H1 (cell line): ENCODE results near the gene KIF5A. TPM values are rescaled to one million over a fixed set of nuclear protein-coding genes. Genes with fewer than 3 reads are reported as not detected.

Experiments used
- CTCF ChIA-PET: fragments of 300-600 bp; sonication (Branson Sonifier 250); formaldehyde crosslinking; loops from one replicate; lab custom pipeline; 2021; ENCODE audit not compliant: partially characterized antibody; lab: Charles Lee
- POLR2A ChIA-PET: fragments of 300-600 bp; sonication (Branson Sonifier 250); formaldehyde crosslinking; loops from one replicate; lab custom pipeline; 2021; ENCODE audit warnings: inconsistent platforms; ENCODE audit not compliant: partially characterized antibody; lab: Charles Lee
- DNase-seq, 2 experiments: peaks; one replicate each; pipeline versions ENCODE4 v3.0.0 to v3.0.0-alpha.2; 2010 to 2022; ENCODE audit warnings: low spot score in 2 of 2, low read depth in 1 of 2, mixed read lengths in 1 of 2
- FAIRE-seq: peaks from 2 replicates; lab custom pipeline; 2011; peaks lifted over from hg19 to GRCh38; lab: Jason Lieb, UNC
- H2AFZ ChIP-seq: 2 replicates; pipeline ENCODE4 v1.8.1; 2012; ENCODE audit warnings: low read length, inconsistent platforms
- H2AK5ac ChIP-seq: 2 replicates; pipeline ENCODE4 v1.6.1; 2013; ENCODE audit warnings: low read depth, low read length
- H2BK120ac ChIP-seq: replicated peaks from 2 replicates; pipeline ENCODE3; 2013; ENCODE audit warnings: low read depth, low read length, inconsistent platforms
- H2BK12ac ChIP-seq: 2 replicates; pipeline ENCODE4 v1.6.1; 2013; ENCODE audit warnings: low read depth, low read length
- H2BK15ac ChIP-seq: 2 replicates; pipeline ENCODE4 v1.6.1; 2013; ENCODE audit warnings: low read length
- H2BK20ac ChIP-seq: 2 replicates; pipeline ENCODE4 v1.6.1; 2013; ENCODE audit warnings: low read length
- H2BK5ac ChIP-seq: 2 replicates; pipeline ENCODE4 v1.6.1; 2013; ENCODE audit warnings: low read depth, low read length
- H3K14ac ChIP-seq: 2 replicates; pipeline ENCODE4 v1.6.1; 2013; ENCODE audit warnings: inconsistent platforms; ENCODE audit not compliant: insufficient read length
- H3K18ac ChIP-seq: 2 replicates; pipeline ENCODE4 v1.6.1; 2013; ENCODE audit warnings: low read length; ENCODE audit errors: extremely low read depth
- H3K23ac ChIP-seq: 2 replicates; pipeline ENCODE4 v1.6.1; 2013; ENCODE audit warnings: inconsistent platforms; ENCODE audit not compliant: insufficient read length
- H3K23me2 ChIP-seq: 2 replicates; pipeline ENCODE4 v1.6.1; 2013; ENCODE audit warnings: low read depth, low read length
- H3K27ac ChIP-seq: 2 replicates; pipeline ENCODE4 v1.6.1; 2011; ENCODE audit warnings: low read depth, low read length, inconsistent platforms
- H3K27me3 ChIP-seq, 4 experiments: replicated peaks in 1 of 4; 1 replicate in 1 of 4; 2 replicates in 3 of 4; pipeline versions ENCODE4 v1.6.1 to v1.8.1; 2011 to 2013; ENCODE audit warnings: low read length in 3 of 4, mild to moderate bottlenecking in 3 of 4, inconsistent platforms in 2 of 4, mixed read lengths in 2 of 4, moderate library complexity in 1 of 4; ENCODE audit not compliant: control insufficient read depth in 3 of 4, insufficient read depth in 3 of 4; ENCODE audit errors: extremely low read depth in 1 of 4
- H3K36me3 ChIP-seq, 4 experiments: 2 replicates each; pipeline versions ENCODE4 v1.6.1 to v1.8.1; 2011 to 2013; ENCODE audit warnings: mild to moderate bottlenecking in 4 of 4, low read length in 3 of 4, moderate library complexity in 2 of 4, control low read depth in 1 of 4, inconsistent platforms in 1 of 4; ENCODE audit not compliant: insufficient read depth in 4 of 4, control insufficient read depth in 2 of 4
- H3K4ac ChIP-seq: replicated peaks from 2 replicates; pipeline ENCODE3; 2013; ENCODE audit warnings: low read length, low read depth, mixed read lengths, inconsistent platforms; ENCODE audit not compliant: insufficient read length
- H3K4me1 ChIP-seq, 4 experiments: replicated peaks in 1 of 4; 1 replicate in 1 of 4; 2 replicates in 3 of 4; pipeline versions ENCODE4 v1.6.1 to v1.8.1; 2011 to 2013; ENCODE audit warnings: low read length in 3 of 4, inconsistent platforms in 2 of 4, mixed read lengths in 1 of 4; ENCODE audit not compliant: insufficient read depth in 4 of 4, control insufficient read depth in 3 of 4
- H3K4me2 ChIP-seq, 2 experiments: 2 replicates each; pipeline versions ENCODE4 v1.6.1 to v1.8.1; 2011 to 2013; ENCODE audit warnings: low read depth in 2 of 2, low read length in 2 of 2, control low read depth in 1 of 2, inconsistent platforms in 1 of 2, mild to moderate bottlenecking in 1 of 2; ENCODE audit not compliant: insufficient read depth in 1 of 2
- H3K4me3 ChIP-seq, 4 experiments: fragments of 200-600, 300-600 bp in 1 of 4; sonication (generic), shearing (Covaris generic), sonication (Bioruptor Twin) in 1 of 4; 2 replicates each; pipeline versions ENCODE4 v1.5.1 to v1.8.1; 2011 to 2016; ENCODE audit warnings: low read length in 4 of 4, low read depth in 3 of 4, control low read depth in 2 of 4, inconsistent platforms in 2 of 4, mild to moderate bottlenecking in 2 of 4, mixed read lengths in 1 of 4, moderate library complexity in 1 of 4; ENCODE audit not compliant: insufficient read depth in 2 of 4; ENCODE audit errors: extremely low read depth in 1 of 4
- H3K56ac ChIP-seq: replicated peaks from 2 replicates; pipeline ENCODE3; 2013; ENCODE audit warnings: low read depth, mild to moderate bottlenecking, mixed read lengths, low read length, inconsistent platforms; ENCODE audit not compliant: insufficient read length
- H3K79me1 ChIP-seq: 2 replicates; pipeline ENCODE4 v1.6.1; 2013; ENCODE audit warnings: low read depth, low read length, control low read depth
- H3K79me2 ChIP-seq, 2 experiments: 2 replicates each; pipeline versions ENCODE4 v1.6.1 to v1.8.1; 2012 to 2013; ENCODE audit warnings: low read length in 2 of 2, mild to moderate bottlenecking in 2 of 2, inconsistent platforms in 1 of 2; ENCODE audit not compliant: insufficient read depth in 2 of 2, control insufficient read depth in 1 of 2
- H3K9ac ChIP-seq, 4 experiments: replicated peaks in 1 of 4; 1 replicate in 1 of 4; 2 replicates in 3 of 4; pipeline versions ENCODE4 v1.6.1 to v1.8.1; 2011 to 2013; ENCODE audit warnings: low read depth in 3 of 4, low read length in 3 of 4, control low read depth in 2 of 4, mild to moderate bottlenecking in 2 of 4, moderate library complexity in 2 of 4, inconsistent platforms in 1 of 4; ENCODE audit errors: extremely low read depth in 1 of 4
- H3K9me3 ChIP-seq, 2 experiments: 2 replicates each; pipeline versions ENCODE4 v1.6.1 to v1.8.1; 2012 to 2013; ENCODE audit warnings: mild to moderate bottlenecking in 2 of 2, moderate library complexity in 2 of 2, control low read depth in 1 of 2, inconsistent platforms in 1 of 2, low read depth in 1 of 2, low read length in 1 of 2, mixed read lengths in 1 of 2; ENCODE audit not compliant: insufficient read depth in 2 of 2
- H4K20me1 ChIP-seq, 2 experiments: replicated peaks in 1 of 2; 2 replicates each; pipeline versions ENCODE3 to v1.8.1; 2011 to 2013; ENCODE audit warnings: inconsistent platforms in 2 of 2, low read length in 2 of 2, mild to moderate bottlenecking in 1 of 2; ENCODE audit not compliant: insufficient read depth in 2 of 2, control insufficient read depth in 1 of 2
- H4K5ac ChIP-seq: 2 replicates; pipeline ENCODE4 v1.6.1; 2013; ENCODE audit warnings: low read length, low read depth, mixed read lengths, inconsistent platforms; ENCODE audit not compliant: insufficient read length
- H4K8ac ChIP-seq: 2 replicates; pipeline ENCODE4 v1.8.0; 2013; ENCODE audit warnings: mild to moderate bottlenecking, moderate library complexity, low read length, inconsistent platforms; ENCODE audit not compliant: insufficient read depth; ENCODE audit errors: extremely low read depth
- H4K91ac ChIP-seq: replicated peaks from 2 replicates; pipeline ENCODE3; 2013; ENCODE audit warnings: low read length, mixed read lengths, inconsistent platforms; ENCODE audit not compliant: insufficient read length
- KDM4A ChIP-seq: IDR thresholded peaks from one replicate; pipeline ENCODE4 v1.7.1; 2012; ENCODE audit warnings: low read depth, mild to moderate bottlenecking, moderate library complexity, low read length, inconsistent platforms; ENCODE audit not compliant: severe bottlenecking
- PHF8 ChIP-seq: fragments of 200-600 bp; sonication (generic); conservative IDR thresholded peaks from 2 replicates; pipeline ENCODE4 v1.7.1; 2012; ENCODE audit warnings: low read depth, mild to moderate bottlenecking, inconsistent platforms, low read length, moderate library complexity
- RNF2 ChIP-seq: fragments of 200-900, 300-1000 bp; sonication (generic); IDR thresholded peaks from 2 replicates; pipeline ENCODE4 v1.7.1; 2016; ENCODE audit warnings: borderline replicate concordance, low read depth, mild to moderate bottlenecking, antibody characterized with exemption, low read length; ENCODE audit not compliant: poor library complexity, severe bottlenecking; ENCODE audit errors: missing control alignments
- RXRA ChIP-seq: IDR thresholded peaks from 2 replicates; pipeline ENCODE4 v1.6.1; 2011; ENCODE audit warnings: low read depth, mild to moderate bottlenecking, low read length, moderate library complexity; ENCODE audit not compliant: insufficient read depth
- SP1 ChIP-seq: IDR thresholded peaks from 2 replicates; pipeline ENCODE4 v1.6.1; 2011; ENCODE audit warnings: low read depth, low read length
- TAF7 ChIP-seq: optimal IDR thresholded peaks from 2 replicates; pipeline ENCODE3; 2011; ENCODE audit warnings: low read depth, mild to moderate bottlenecking, inconsistent platforms, low read length, moderate library complexity, borderline replicate concordance
- WGBS, 2 experiments: shearing (Covaris generic) in 1 of 2; methylation state at CpG; one replicate each; pipeline versions ENCODE4 v1.1.6 to v1.1.7; 2013 to 2015; ENCODE audit warnings: low lambda C conversion rate in 2 of 2, mixed read lengths in 2 of 2, inconsistent platforms in 1 of 2, low coverage in 1 of 2, missing lambda C conversion rate in 1 of 2; ENCODE audit not compliant: insufficient replicate concordance in 2 of 2, insufficient coverage in 1 of 2, insufficient read length in 1 of 2; ENCODE audit errors: extremely low coverage in 1 of 2, missing lambda C conversion rate in 1 of 2; 5-methylcytosine and 5-hydroxymethylcytosine counted together
- polyA plus RNA-seq, 7 experiments: library from polyadenylated mRNA; depleted of rRNA in 3 of 7; stranded (reverse) in 5 of 7; unstranded in 2 of 7; fragments of >200 nt in 5 of 7; fragments of 200-250 nt in 2 of 7; gene quantifications; 1 replicate in 5 of 7; 2 replicates in 1 of 7; 4 replicates in 1 of 7; pipeline versions ENCODE4 v1.2.1 to v1.2.3, GENCODE V29; 2011 to 2013; ENCODE audit warnings: missing spikeins in 2 of 7, mixed read lengths in 2 of 7
- total RNA-seq: library from RNA; stranded (reverse); fragmentation: NEBNext Ultra II Directional; extraction: Animal tissue kit (Norgen Biotek cat#: 25700); gene quantifications from 2 replicates; pipeline ENCODE4 v1.2.1, GENCODE V29; 2021

The KIF5A gene
- total and polyA plus RNA-seq, 2 of the 8 experiments (the other 6 are each of a cell fraction or from before 2014, with no cell fraction given): 10.7 to 21.9 TPM

- WGBS, 2 experiments: 95% methylated on average over 12 of the region's 12 CpGs; no CpG with 5 or more reads in 1 of the 2 experiments
- no peak overlapping the region for H2AFZ ChIP-seq
- no peak for FAIRE-seq
Measured at GRCh38 chr12:57575771-57576612, 26.1 kb downstream of the KIF5A start.

More at GRCh38 chr12:57575771-57576612, 26.1 kb downstream of the KIF5A start:
- Histone ChIP-seq H2BK15ac (no peak overlapping the region), H3K4me3 (no peak overlapping the region), H3K9ac (no peak overlapping the region), H2BK12ac (no peak overlapping the region), H3K14ac (no peak overlapping the region), H3K79me1 (no peaks in the 10 kb centered on the region), H2BK20ac (no peak overlapping the region), H3K79me2 (no peaks in the 10 kb centered on the region), H3K27me3 (no peaks in the 10 kb centered on the region), H3K27ac (no peak overlapping the region), H3K23ac (no peak overlapping the region), H3K23me2 (no peaks in the 10 kb centered on the region), H4K20me1 (peaks cover 0 to 7% of the 10 kb centered on the region in 2 experiments), H4K5ac (no peak overlapping the region), H3K4me2 (no peak overlapping the region), H3K36me3 (peaks cover 24 to 72% (median 53%) of the 10 kb centered on the region in 4 experiments), H4K91ac (no peak overlapping the region), H3K4ac (no peak overlapping the region), H3K56ac (no peak overlapping the region), H2BK5ac (no peak overlapping the region), H2AK5ac (no peak overlapping the region), H4K8ac (no peak overlapping the region), H3K4me1 (no peaks in the 10 kb centered on the region), H3K9me3 (no peaks in the 10 kb centered on the region), H2BK120ac (no peak overlapping the region), H3K18ac (no peak overlapping the region)
- ChIA-PET CTCF (interaction anchor here (0.6 to 5.0 kb wide), 11 partner anchors 8 to 157 kb away, joined by 3 to 29 read pairs (median 5); partner anchors contain the start of genes ARHGEF25 and B4GALNT1), POLR2A (interaction anchor here (0.6 to 1.7 kb wide), 13 partner anchors 11 to 275 kb away, joined by 3 to 4 read pairs (median 3); partner anchors contain the start of gene DDIT3)
- TF ChIP-seq KDM4A: no peak
- TF ChIP-seq RNF2: no peak
- no peak for TF ChIP-seq TAF7
- no peak for TF ChIP-seq SP1
- TF ChIP-seq PHF8: no peak
- TF ChIP-seq RXRA: no peak
- no peak for DNase-seq
